ENCODE results near the gene MED27.

MED27 gene

GRCh38 chr9:131831380-131832165 is 248.1 kb downstream of the MED27 start:
- DNase-seq = no peak

GRCh38 chr9:131827821-131828369 is 251.8 kb downstream of the MED27 start:
- no peak for DNase-seq

GRCh38 chr9:131826966-131827525 is 252.6 kb downstream of the MED27 start:
- no peak for DNase-seq

GRCh38 chr9:131826053-131826452 is 253.6 kb downstream of the MED27 start:
- DNase-seq = no peak

GRCh38 chr9:131824953-131825495 is 254.6 kb downstream of the MED27 start:
- DNase-seq = no peak

GRCh38 chr9:131824155-131824594 is 255.5 kb downstream of the MED27 start:
- DNase-seq = no peak

- DNase-seq = no peak
These were observed 255.9 kb downstream of the MED27 start for GRCh38 chr9:131823701-131824146.

GRCh38 chr9:131818089-131818488 is 261.6 kb downstream of the MED27 start:
- DNase-seq = no peak

GRCh38 chr9:131817627-131818026 is 262.0 kb downstream of the MED27 start:
- peak; percentile 90 for DNase-seq

- no peak for DNase-seq
These were observed 262.6 kb downstream of the MED27 start for GRCh38 chr9:131817073-131817472.

GRCh38 chr9:131815970-131816873 is 263.4 kb downstream of the MED27 start:
- no peak for DNase-seq

- DNase-seq = no peak
These were observed 265.0 kb downstream of the MED27 start for GRCh38 chr9:131814707-131815106.

GRCh38 chr9:131813116-131813515 is 266.6 kb downstream of the MED27 start:
- no peak for DNase-seq

GRCh38 chr9:131812116-131812790 is 267.4 kb downstream of the MED27 start:
- DNase-seq = no peak

GRCh38 chr9:131811405-131811804 is 268.3 kb downstream of the MED27 start:
- no peak for DNase-seq

GRCh38 chr9:131810351-131811170 is 269.1 kb downstream of the MED27 start:
- no peak for DNase-seq
